ENCODE results near the gene LRRC56. TPM values are rescaled to one million over a fixed set of nuclear protein-coding genes. Genes with fewer than 3 reads are reported as not detected.

LRRC56 gene
- polyA plus RNA-seq, 1 experiment: 1.5 TPM

GRCh38 chr11:538431-539051 is 1.2 kb downstream of the LRRC56 start:
- H3K36me3 ChIP-seq (ENCODE audit: control insufficient read depth, insufficient read depth, low read length): peaks cover 3% of the 10 kb centered on the region
- no peak for DNase-seq (ENCODE audit: low read depth)
- POLR2A ChIA-PET: no interaction called here
- CTCF ChIA-PET: interaction anchor here (0.6 to 2.3 kb wide), 4 partner anchors 12 to 29 kb away, joined by 3 to 7 read pairs (median 3); no protein-coding TSS in a partner anchor
- TF ChIP-seq CTCF (IDR thresholded peaks at IDR 0.05; ENCODE audit: insufficient read depth, low read depth, low read length): no peak
- H3K4me3 ChIP-seq (ENCODE audit: low read depth, low read length): no peak overlapping the region
- no peaks in the 10 kb centered on the region for H3K27me3 ChIP-seq (ENCODE audit: control insufficient read depth, insufficient read depth, low read length)

DNA sequence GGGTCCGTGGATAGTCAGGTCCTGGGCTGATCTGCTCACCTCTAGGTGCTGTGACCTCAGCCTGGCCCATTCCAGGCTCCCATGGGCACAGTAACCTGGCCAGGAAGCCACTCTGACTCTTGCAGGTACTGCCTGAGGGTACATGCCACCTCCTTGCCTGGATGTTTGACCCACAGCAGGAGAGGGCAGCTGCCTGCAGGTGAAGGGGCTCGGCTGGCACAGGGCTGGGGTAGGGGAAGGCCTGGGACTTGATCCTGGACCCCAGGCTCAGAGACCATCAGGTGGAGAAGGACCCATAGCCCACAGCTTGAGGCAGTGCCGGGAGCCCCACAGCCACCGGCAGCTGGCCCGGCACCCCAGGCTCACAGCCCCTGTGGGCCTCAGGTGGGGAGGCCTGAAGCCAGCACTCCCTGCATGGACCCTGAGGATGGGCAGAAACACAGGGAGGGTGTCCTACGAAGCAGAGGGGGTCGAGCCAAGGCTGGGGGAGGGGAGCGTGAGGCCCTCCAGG is 2.7 kb downstream of the LRRC56 start:
- H3K36me3 ChIP-seq (ENCODE audit: control insufficient read depth, insufficient read depth, low read length): peaks cover 2% of the 10 kb centered on the region; the same call in 1 of the 2 replicates
- CTCF ChIA-PET: interaction anchor here (1.0 kb wide), 1 partner anchor 15 kb away, joined by 4 read pairs; no protein-coding TSS in a partner anchor
- no peaks in the 10 kb centered on the region for H3K27me3 ChIP-seq (ENCODE audit: control insufficient read depth, insufficient read depth, low read length)
- POLR2A ChIA-PET: no interaction called here
- no peak for TF ChIP-seq CTCF (IDR thresholded peaks at IDR 0.05; ENCODE audit: insufficient read depth, low read depth, low read length)
- DNase-seq (ENCODE audit: low read depth): no peak
- no peak overlapping the region for H3K4me3 ChIP-seq (ENCODE audit: low read depth, low read length)

DNA sequence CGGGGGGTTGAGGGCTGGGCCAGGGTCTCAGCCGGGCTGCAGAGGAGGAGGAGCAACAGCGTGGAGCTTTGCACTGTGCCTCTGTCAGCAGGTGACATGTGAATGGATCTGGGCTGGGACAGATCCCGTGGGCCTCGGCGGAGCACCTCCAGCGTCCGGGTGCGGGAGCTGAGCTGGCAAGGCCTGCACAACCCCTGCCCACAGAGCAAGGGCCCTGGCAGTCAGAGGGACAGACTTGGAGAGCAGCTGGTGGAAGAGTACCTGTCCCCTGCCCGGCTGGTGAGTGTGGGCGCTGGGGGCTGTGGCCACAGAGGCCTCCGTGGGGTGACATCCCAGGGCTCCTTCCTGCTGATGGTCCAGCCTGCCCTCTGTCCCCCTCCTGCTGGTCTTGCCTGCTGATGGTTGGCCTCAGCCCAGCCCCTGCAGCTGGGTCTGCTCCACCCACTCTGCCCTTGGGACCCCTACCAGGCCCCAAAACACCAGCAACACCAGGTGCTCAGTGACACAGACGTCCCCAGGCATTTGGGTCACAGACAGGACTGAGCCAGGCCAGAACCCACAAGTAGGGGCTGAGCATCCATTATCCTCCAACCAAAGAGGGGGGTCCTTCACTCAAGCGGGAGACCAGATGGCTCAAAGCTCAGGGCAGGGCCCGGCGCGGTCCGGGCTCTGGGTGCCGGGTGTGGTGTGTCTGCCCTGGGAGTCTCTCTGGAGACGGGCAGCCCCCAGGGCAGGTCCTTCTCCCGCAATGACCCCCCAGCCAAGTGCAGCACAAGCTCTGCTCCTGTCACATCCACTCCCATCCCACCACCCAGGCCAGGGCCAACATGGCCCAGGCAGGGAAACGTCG is 3.5 kb downstream of the LRRC56 start:
- Histone ChIP-seq H3K36me3 (ENCODE audit: control insufficient read depth, insufficient read depth, low read length) (peaks cover 2% of the 10 kb centered on the region; the same call in 1 of the 2 replicates), H3K4me3 (ENCODE audit: low read depth, low read length) (no peak overlapping the region), H3K27me3 (ENCODE audit: control insufficient read depth, insufficient read depth, low read length) (no peaks in the 10 kb centered on the region)
- TF ChIP-seq CTCF (IDR thresholded peaks at IDR 0.05; ENCODE audit: insufficient read depth, low read depth, low read length): no peak
- CTCF ChIA-PET: interaction anchor here (1.0 kb wide), 1 partner anchor 14 kb away, joined by 4 read pairs; no protein-coding TSS in a partner anchor
- no peak for DNase-seq (ENCODE audit: low read depth)
- POLR2A ChIA-PET: no interaction called here

DNA sequence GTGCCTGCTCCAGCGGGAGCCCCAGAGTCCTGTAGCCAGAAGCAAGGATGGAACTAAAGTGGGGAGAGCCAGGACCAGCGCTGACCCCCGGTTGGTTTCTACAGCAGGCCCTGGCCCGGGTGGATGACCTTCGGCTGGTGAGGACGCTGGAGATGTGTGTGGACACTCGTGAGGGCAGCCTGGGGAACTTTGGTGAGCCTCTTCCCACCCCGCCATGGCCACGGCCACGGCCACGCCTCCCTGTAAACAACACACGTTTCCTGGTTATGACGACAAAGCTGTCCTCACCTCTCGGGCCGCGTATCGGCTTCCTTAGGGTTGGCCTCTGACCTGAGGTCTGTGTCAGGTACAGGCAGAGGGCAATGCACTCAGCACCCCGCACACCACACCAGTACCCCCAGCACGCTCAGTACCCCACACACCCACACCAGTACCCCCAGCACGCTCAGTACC is 4.1 kb downstream of the LRRC56 start:
- H3K36me3 ChIP-seq (ENCODE audit: control insufficient read depth, insufficient read depth, low read length): peaks cover 2% of the 10 kb centered on the region; the same call in 1 of the 2 replicates
- DNase-seq (ENCODE audit: low read depth): no peak
- H3K27me3 ChIP-seq (ENCODE audit: control insufficient read depth, insufficient read depth, low read length): no peaks in the 10 kb centered on the region
- no peak overlapping the region for H3K4me3 ChIP-seq (ENCODE audit: low read depth, low read length)
- no peak for TF ChIP-seq CTCF (IDR thresholded peaks at IDR 0.05; ENCODE audit: insufficient read depth, low read depth, low read length)
- ChIA-PET POLR2A (no interaction called here), CTCF (no interaction called here)

- H3K36me3 ChIP-seq (ENCODE audit: control insufficient read depth, insufficient read depth, low read length): peaks cover 2% of the 10 kb centered on the region; the same call in 1 of the 2 replicates
- ChIA-PET POLR2A (no interaction called here), CTCF (interaction anchor here (1.1 to 2.0 kb wide), 4 partner anchors 10 to 68 kb away, joined by 3 to 21 read pairs (median 3); no protein-coding TSS in a partner anchor)
- H3K4me3 ChIP-seq (ENCODE audit: low read depth, low read length): no peak overlapping the region
- no peak for DNase-seq (ENCODE audit: low read depth)
- H3K27me3 ChIP-seq (ENCODE audit: control insufficient read depth, insufficient read depth, low read length): no peaks in the 10 kb centered on the region
- no peak for TF ChIP-seq CTCF (IDR thresholded peaks at IDR 0.05; ENCODE audit: insufficient read depth, low read depth, low read length)
Observed at GRCh38 chr11:544817-545166, 7.5 kb downstream of the LRRC56 start.

All from BJ (cell line).